ENCODE results near the gene ABLIM2.

GRCh38 chr4:7971159-7971631 is 187.4 kb downstream of the ABLIM2 start:
- TF ChIP-seq, protein P1, sequence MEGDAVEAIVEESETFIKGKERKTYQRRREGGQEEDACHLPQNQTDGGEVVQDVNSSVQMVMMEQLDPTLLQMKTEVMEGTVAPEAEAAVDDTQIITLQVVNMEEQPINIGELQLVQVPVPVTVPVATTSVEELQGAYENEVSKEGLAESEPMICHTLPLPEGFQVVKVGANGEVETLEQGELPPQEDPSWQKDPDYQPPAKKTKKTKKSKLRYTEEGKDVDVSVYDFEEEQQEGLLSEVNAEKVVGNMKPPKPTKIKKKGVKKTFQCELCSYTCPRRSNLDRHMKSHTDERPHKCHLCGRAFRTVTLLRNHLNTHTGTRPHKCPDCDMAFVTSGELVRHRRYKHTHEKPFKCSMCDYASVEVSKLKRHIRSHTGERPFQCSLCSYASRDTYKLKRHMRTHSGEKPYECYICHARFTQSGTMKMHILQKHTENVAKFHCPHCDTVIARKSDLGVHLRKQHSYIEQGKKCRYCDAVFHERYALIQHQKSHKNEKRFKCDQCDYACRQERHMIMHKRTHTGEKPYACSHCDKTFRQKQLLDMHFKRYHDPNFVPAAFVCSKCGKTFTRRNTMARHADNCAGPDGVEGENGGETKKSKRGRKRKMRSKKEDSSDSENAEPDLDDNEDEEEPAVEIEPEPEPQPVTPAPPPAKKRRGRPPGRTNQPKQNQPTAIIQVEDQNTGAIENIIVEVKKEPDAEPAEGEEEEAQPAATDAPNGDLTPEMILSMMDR (conservative IDR thresholded peaks at IDR 0.05; ENCODE audit: low read length): no peak
- no peak for TF ChIP-seq EZH2phosphoT487 (IDR thresholded peaks at IDR 0.05; ENCODE audit: borderline replicate concordance, low read depth, low read length)
